NCI-H748 (cell line): ENCODE data around the gene TRABD2B.
A peak's percentile ranks its signal among the peaks of the same experiment; 100 is the strongest.

ENCODE experiments used
- DNase-seq: peaks from one replicate; lab custom pipeline; 2025; ENCODE audit not compliant: unreplicated experiment; lab: John Stamatoyannopoulos, UW

Gene TRABD2B

DNA sequence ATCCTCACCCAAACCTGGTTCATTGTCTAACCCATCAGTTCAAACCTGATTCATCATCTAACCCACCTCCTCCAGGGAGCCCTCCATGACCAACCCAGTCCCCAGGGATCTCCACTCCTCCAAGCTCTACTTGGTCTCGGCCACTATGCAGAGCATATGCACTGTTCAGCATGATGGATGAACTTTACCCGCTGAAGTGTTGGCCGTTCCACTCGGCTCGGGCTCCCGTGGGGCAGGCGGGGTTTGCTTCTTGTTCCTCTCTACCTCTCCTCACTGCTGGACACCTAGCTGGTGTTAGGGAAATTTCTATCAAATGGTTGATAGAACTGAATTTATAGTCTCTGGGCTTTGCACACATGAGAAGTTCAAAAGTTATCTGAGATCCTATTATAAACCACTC, 111.0 kb downstream of the TRABD2B start:
- DNase-seq: no peak

DNA sequence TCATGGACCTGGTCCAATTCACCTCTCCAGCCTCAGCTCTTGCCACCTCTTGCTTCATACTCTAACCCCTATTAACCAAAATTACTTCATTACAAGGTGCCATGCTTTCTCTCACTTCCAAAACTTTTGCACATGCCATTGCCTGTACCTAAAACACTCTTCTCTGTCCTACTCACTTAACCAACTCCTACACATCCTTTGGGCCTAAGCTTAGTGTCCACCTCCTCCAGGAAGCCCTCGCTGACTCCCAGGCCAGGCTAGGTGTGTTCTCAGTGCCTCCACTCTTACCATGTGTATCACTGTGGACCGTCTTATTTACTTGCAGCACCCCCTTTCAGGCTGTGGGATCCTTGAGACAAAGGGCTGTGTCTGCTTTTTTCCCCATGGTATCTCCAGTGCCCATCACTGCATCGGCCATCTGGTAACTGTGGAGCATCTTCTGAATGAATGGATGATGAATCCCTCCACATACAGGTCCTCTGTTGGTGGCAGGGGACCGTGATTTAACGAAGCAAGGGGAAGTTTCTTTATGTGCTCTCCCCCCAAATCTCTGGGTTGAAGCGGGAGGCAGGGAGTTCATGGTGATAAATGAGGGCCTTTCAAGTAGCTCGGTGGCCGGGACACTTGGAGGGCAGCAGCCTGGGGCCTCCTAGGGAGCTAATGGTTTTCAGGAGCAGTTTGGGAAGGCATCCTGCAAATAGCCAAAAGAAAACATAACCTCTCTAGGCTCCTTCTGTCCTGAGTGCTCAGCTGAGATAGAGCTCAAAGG, 111.9 kb downstream of the TRABD2B start:
- no peak for DNase-seq

DNA sequence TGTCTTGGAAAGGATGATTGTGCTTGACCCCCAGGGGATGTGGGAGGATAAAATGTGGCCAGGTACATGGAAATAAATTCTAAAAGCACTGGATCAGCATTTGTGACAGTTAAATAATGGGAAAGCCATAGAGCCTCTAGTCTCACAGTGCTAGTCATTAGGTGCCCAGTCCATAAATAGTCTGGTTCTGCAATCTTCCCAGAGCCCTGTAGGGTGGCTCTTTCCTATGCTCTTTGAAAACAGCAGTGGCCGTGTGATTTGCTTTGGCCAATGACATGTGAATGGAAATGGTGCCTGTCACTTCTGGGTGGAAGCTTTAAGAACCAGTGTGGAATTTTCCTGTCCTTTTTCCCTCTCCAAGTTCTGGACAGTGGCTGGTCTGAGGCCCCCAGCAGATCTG, 113.2 kb downstream of the TRABD2B start:
- DNase-seq: no peak

DNA sequence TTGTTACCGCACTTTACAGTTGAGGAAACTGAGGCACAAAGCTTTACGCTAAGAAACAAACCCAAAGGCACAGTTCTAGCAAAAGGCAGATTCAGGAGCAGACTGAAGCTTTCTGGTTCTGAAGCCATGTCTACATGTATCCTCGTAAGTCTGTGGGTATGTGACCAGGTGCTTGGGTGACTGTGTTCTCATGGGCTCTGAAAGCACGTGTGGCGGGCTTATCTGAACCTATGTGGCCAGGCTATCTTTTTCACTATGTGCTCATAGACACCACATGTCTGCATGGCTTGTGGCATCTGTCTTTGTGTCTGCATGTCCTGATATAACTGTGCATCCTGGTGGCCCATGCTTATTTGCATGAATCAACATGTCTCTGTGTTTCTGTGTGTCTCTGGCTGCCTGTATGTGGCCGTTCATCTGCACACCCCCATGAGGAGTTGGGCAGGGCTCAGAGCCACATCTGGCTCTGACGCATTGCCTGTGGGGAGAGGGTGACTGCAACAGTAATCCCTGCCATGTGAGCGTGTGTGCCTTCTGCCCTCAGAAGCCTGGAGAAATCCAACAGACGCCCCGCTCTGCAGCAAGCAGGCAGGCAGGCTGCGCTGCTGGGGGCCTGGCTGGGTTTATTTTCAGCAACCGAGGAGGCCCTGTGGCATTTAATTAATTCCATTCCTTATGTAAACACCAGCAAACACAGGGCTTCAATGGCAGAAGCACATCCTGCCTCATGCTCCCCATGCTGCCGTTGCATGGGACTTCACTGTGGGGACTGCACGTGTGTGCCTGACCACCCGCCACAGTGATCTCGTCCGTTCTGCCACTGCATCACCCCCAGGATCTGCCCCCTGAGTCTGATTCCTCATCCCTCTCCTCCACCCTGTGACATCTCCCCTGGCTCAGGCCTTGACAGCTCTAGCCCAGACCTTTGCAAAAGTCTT, 115.4 kb downstream of the TRABD2B start:
- peak; percentile 12 for DNase-seq

DNA sequence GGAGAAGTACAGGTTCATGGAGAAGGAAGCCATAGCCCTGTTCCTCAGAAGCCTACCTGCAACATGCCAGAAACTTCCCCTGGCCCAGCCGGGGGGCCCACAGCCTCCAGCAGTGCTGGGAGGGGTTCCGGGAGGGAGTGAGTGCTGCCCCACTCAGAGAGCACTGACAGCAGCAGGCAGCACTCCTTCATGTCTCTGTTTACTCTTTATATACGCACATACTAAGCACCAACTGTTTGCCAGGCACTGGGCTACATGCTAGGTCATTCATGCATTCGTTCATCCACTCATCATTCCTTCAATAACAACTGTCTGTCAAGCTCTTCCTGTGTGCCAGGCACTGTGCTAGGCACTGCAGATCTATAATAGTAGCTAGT, 120.6 kb downstream of the TRABD2B start:
- no peak for DNase-seq

DNA sequence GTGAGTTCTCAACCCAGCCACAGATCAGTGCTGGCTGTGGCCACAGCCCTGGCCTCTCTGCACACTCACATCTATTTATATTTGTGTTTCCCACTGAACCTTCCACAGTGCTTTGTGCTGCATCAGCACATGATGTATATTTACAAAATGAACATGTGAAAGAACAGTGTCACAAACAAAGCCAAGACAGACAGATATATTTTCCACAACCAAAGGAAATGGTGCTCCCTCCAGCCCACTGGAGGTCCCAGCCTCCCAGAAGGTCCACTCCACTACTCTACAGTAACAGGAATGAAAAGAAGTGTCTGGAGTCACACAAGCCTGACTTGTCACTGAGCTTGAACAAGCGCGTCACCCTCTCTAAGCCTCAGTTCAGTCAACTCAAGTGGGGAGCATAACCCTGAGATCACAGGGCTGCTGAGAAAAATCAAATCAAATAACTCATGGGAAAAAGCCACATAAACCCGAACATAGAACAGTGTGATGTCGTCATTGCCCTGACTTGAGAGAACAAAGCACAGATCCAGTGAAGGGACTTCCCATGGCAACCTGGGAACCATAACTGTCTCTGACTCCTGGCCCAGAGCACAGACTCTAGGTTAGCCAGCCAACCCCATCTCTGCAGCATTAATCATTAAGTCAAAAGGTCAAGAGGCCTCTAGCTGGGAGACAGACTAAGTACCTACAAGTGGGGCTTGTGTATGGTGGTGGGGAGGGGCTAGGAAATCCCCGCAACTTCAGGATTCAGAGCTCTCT, 121.2 kb downstream of the TRABD2B start:
- peak; percentile 51 for DNase-seq

DNA sequence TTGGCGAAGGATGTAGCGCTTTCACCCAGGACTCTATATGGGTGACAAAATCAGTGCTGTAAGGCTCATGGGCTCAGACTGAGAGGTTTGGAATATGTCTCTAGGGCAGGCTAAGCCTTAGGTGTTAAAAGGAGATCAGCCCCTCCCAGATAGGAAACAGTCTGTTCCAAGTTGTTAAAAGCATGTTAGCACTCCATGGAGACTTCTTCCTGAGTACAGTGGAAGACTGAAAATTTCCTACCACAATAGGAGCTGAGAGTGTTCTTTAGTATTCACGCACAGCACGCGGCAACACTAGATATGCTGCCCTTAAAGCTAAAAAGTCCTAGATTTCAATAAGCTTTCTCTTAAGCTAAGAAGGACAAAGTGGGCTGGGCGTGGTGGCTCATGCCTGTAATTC, 122.1 kb downstream of the TRABD2B start:
- no peak for DNase-seq

DNA sequence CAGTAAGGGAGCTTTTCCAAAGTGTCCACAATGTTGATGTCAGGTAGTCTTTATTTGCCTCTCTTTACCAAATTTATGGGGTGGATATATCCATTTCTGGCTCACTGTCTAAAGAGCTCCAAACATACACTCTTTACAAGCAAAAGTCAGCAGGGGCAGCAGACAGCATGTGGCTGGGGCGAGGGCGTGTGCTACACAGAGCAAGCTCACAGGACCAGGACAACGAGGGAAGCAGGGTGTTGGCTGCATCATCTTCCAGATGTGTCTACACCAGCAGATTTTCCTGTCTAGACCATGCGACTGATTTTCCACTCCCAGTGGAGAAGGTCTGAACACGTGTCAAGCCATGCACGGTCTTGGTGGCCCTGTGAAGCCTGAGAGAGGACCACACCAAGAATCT, 123.8 kb downstream of the TRABD2B start:
- DNase-seq: no peak

DNA sequence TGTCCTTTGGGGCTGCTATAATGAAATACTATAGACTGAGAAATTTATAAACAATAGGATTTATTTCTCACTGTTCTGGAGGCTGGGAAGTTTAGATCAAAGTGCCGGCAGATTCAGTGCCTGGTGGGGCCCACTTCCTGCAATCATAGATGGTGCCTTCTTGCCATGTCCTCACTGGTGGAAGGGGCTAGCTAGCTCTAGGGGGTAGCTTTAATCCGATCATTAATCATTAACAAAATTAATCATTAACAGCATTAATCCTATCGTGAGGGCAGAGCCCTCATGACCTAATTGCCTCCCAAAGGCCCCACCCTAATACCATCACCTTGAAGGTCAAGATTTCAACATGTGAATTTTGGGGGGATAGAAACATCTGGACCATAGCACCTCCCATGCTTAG, 124.3 kb downstream of the TRABD2B start:
- no peak for DNase-seq

DNA sequence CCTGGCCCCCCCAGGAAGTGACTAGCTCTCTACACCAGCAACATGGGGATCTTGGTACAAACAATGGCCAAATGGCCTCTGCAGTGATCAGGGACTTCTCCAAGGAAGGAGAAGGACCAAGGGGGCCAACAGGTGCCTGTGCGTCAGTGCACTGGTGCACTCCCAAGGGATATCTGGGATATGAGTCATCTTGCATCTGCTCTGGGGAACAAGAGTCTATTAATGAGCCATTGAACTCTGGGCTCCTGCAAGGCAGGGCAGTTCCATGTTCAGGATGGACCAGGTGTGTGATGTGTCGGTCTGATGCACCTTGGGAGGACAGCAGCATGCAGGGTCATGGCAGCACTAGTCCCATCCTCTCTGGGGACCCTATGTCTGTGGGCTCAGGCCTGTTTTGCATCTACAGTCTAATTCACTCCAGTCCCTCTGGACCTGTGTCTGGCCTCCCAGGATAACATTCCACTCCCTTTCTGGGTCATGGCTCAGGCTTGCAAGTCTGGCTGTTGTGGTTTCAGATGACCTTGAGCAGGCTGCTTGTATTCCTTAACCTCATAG, 125.3 kb downstream of the TRABD2B start:
- DNase-seq: no peak

DNA sequence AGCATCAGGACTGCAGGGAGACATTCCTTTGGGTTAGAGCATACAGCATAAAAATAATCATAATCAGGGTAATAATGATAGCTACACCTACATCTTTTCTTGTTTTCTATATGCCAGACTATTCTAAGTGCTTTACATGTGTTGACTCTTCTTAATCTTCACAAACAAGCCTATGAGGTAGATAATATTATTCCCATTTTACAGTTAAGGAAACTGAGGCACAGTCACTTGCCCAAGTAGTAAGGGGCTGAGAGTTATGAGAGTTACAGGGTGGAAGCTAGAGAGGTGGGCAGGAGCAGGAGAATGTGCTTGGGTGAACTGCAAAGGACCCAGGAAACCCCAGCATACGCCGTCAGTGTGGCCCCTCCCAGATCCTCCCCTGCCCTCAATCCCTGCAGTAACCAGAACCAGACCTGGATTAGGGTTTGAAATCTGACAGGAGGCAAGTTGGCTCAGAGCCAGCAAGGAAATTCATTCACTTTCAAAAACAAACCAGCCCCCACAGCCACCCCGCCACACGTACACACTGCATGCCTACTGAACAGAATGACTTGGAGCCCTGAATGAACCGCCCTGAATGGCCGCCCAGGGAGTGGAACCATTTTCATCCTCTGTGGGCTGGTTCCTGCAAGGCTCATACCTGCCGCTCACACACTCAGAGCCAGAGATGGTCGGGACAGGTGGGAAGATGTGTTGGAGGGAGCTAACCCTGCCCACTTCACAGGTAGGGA, 126.1 kb downstream of the TRABD2B start:
- DNase-seq: peak; percentile 24

DNA sequence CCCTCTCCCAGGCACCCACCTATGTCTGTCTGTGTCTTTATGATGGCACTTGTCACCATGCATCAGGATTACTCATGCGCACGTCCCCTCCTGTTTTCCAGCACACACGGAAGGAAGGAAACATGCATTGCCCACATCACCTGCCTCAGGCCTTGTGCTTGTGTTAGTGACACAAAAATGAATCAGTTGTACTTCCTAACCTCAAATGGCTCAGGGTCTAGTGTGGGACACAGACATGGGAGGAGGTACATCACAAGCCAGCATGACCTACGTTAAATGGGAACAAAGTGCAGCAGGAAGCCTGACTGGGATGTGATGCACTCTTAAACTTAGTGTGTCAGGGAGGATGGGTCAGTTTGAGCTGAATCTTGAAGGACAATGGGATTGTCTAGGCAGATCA, 126.7 kb downstream of the TRABD2B start:
- DNase-seq: no peak

DNA sequence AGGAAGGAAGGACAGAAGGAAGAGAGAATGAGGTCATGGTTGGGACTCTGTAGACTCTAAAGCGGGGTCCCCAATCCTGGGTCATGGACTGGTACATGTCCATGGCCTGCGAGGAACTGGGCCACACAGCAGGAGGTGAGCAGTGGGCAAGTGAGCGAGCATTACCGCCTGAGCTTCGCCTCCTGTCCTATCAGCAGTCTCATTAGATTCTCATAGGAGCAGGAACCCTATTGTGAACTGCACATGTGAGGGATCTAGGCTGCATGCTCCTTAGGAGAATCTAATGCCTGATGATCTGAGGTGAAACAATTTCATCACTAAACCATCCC, 128.9 kb downstream of the TRABD2B start:
- DNase-seq: no peak

DNA sequence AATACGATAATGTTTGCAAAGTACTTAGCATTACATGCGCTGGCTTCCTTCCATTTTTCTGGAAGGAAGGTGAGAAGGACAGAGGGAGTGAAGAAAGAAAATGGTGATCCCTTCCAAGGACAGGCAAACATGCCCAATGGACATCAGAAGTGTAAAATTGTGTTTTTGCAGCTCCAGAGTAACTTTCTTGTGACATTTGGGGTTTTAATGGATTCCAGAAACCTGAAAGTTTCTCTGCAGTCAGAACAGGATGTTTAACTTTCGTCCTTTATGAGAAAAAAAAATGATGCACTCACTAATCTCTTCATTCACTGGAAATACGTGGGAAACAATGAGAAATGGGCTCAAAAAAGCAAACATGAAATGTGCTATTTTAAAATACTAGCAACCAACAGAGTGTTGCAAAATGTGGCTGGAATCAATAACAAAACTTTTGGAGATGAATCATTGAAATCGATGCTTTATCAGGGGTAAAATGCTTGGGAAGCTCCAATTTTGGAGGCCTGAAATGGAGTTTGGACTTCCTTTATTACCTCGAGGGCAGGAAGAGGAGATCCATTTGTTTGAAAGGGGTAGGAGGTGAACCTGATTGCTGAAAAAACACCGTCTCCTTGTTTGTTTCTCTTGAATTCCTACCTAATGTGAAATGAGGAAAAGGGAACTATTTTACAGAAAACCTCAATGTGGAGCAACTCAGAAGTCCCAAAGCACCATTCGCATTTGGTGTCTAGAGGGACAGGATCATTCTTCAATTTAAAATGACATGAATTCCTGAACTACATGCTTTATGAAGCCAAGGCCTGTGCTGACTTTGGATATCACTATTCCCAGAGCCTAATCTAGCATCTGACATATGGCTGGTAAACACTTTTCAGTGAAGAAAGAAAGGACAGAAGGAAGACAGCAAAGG, 129.5 kb downstream of the TRABD2B start:
- no peak for DNase-seq

DNA sequence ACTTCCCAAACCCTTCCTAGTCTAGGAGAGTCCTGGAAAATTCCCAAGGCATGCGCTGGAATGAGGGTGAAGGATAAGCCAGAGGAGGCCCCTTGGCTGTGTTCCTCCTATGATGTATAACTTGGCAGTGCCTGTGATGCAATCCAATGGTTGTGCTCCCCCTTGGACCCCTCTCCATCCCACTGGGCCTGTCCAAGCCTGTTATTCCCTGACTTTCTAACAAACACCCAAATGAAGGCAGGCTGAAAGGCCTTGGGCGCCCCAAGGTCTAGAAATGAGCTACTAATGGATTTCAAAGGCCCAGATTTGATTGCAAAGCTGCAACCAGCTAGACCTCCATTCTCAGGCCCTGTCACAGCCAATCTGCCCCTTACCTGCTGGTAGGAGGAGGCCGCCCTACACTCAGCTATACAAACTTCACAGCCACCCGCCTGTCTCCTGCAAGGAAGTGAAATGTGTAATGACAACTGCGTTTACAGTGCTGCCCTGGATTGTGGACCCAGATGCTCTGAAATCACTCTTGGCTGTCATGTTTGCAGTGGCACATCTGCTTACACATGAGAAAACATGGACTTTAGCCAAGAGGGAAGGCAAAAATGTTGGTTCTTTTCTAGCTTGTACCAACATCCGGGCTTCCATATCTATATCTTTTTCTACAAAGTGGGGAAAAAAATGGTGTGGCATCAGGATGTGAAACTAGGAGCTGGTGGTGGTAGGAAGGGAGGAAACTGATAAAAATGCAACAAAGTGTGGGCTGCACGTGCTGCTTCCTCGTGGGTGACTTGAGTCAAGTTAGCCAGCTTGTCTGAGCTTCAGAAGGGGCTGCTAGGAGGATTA, 130.4 kb downstream of the TRABD2B start:
- DNase-seq: no peak

DNA sequence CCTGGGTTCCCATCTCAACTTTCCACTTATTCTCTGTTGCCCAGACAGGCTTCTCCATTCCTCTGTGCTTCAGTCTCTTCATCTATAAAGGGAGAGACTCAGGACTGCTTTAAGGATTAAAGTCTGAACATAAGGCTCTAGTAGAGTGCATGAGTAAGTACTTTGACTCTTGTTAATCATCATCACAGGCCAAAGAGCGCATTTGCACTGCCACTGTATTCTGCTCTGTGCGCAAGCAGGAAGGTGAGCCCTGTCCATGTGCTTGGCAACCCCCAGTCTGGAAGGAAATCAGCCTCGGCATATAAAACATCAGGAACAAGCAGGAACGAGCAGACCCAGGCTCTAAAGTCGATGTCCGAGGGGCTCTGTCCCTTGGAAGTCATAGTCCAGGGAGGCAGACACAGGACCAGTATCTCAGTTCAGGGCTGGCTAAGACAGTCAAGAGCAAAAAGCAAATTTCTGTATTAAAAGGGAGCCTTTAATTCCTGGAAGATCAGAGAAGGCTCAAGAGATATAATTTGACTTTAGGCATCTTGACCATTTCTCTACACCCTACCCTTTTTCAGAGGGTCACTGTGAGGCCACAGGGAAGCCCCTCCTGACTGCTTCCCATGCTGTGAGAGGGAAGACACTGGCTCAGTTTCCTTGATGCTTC, 131.2 kb downstream of the TRABD2B start:
- DNase-seq: no peak

DNA sequence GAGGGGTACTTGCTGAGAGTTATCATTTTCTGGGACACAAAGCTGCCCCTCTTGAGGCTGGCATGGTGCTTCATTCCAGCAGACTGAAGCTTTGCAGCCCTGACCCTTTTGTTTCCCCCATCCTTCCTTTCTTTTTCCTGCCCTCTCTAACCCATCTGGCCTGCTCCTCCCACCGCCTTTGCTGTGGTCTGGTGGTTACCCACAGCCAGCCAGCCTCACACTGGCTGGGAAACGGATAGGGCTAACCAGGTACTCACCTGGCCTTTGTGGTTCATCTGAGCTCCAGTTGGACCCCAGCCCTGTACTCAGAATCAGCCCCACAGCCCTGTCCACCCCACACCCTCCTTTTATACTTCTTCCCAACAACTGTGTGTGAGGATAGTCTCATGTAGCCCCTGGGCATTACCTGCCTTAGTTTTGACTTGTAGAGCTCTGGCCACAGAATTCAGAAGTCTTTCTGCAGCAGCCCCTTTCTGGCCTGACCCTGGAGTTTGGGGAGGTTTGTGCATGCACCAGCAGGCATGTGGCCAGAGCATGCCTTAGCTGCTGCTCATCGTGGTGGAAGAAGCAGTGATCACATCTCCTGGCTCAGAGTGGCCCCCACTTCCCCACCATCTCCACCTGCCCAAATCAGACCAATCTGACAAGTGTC, 138.0 kb downstream of the TRABD2B start:
- DNase-seq: no peak

DNA sequence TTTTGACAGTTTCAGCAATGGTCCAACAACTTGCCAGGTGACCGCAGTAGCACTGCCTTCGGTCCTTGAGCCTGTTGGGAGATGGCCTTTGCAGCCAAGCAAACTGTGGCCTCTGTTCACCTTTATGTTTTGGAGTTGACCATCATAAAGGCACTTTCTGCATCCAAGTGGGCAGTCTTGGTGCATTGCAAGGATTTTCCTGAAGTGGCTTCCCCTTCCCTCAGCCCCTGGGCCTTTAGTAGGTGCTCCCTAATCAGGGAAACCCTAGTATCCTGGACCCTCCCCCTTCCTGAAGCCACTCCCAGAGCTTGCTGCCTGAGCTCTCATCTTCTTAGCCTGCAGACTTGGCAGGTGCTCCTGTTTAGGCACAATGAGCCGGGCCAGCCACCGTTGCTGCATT, 140.2 kb downstream of the TRABD2B start:
- no peak for DNase-seq
